HG02870 (cell line): ENCODE results near the gene PRSS56.
A peak's percentile ranks its signal among the peaks of the same experiment; 100 is the strongest.

Experiments used
- ATAC-seq: cut with Tn5 transposase; IDR thresholded peaks from one replicate; pipeline ENCODE4 v1.9.1; 2021; ENCODE audit warnings: mild to moderate bottlenecking, moderate library complexity; ENCODE audit not compliant: unreplicated experiment

Gene PRSS56

DNA sequence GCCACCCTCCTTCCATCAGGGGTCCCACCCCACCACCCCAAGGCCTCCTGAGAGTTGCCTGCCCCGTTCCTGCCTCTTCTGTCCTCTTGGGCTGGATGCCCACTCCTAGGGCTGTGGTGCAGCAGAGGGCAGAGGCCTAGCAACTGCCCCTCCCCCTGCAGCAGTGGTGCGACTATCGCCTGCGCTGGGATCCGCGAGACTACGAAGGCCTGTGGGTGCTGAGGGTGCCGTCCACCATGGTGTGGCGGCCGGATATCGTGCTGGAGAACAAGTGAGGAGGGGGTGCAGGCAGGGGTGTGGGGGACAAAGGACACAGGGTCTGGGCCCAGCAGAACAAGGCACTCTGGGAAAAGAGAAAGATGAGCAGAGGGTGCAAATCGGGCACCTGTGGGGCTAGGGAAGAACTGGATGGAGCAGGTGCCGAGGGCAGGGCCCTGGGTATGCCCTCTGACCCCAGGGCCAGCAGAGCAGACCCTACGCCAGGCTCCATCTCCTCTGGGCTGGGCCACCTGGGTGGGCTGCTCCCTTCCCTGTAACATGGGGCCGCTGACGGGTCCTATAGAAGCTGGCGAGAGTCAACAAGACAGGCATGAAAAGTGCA is 20.4 kb downstream of the PRSS56 start:
- no peak for ATAC-seq

DNA sequence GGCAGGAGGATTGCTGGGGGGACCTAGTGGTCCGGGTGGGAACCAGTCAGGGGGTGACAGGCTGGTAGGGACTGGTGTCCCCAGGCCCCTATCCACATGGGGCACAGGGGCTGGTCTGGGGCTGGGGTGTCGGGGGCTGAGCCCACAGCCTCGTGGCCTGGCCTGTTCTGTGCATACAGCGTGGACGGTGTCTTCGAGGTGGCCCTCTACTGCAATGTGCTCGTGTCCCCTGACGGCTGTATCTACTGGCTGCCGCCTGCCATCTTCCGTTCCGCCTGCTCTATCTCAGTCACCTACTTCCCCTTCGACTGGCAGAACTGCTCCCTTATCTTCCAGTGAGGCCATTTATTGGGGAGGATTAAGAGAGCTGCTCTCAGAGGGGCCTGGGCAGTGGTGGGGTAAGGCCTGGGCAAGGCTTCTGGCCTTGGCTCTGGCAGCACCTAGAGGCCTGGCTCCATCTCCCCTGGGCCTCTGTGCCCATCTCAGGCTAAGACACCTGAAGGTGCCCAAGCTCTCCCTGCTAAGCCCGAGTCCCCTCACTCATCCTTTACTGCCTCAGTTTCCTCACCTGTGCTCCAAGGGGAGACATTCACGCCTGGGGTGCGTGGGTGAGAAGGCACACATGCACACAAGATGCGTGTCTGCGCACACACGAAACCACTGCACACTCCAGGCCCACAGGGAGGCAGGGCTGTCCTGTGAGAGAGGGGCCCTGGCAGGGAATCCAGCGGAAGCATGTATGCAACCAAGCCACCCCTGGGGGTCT is 21.2 kb downstream of the PRSS56 start:
- no peak for ATAC-seq

DNA sequence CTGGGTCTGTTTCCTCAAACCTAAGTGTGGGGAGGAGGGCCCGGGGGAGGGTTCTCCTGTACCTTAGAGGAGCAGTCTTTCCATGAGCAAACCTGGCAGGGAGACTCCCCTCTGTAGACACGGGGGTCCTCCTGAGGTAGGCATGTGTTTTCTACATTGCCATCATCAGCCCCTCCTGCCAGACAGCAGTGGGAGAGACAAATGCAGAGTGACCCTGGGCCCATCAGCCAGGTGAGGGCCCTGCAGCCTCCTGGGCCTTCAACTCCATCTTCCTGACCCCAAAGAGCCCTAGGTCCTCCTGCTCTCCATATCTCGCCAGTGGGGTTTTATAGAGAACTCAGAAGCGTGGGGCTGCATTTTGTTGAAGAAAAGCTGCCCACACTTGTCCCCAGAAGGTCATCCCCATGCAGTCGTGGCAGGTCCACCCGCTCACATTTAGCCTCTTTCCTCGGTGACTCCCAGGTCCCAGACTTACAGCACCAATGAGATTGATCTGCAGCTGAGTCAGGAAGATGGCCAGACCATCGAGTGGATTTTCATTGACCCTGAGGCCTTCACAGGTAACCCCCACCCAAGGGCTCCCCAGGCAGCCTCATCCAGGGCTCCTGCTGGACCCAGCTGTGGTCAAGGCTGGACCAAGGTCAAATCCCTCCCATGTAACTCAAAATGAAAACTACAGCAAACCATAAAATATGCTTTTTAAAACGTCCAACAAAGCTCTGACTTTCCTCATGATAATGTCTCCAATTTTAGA is 21.9 kb downstream of the PRSS56 start:
- no peak for ATAC-seq

DNA sequence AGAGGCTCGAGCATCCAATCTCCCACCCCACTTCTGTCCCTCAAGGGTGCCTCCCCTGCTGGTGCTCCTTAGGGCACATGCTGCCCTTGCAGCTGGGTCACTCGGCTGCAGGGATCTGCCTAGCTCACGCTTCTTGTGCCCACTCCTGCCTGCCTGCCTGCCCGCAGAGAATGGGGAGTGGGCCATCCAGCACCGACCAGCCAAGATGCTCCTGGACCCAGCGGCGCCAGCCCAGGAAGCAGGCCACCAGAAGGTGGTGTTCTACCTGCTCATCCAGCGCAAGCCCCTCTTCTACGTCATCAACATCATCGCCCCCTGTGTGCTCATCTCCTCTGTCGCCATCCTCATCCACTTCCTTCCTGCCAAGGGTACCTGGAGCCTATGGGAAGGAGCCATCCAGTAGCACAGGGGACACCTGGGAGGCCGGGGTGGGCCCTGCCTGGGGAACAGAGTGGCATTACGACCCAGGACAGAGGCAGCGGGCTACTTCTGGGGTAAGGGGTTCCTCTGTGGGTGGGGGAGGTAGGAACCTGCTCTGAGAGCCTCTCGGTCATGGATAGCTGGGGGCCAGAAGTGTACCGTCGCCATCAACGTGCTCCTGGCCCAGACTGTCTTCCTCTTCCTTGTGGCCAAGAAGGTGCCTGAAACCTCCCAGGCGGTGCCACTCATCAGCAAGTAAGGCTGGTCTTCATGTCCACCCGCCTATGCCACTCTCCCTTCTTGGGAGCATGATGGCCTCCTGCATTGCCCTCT is 22.7 kb downstream of the PRSS56 start:
- ATAC-seq, result no peak

DNA sequence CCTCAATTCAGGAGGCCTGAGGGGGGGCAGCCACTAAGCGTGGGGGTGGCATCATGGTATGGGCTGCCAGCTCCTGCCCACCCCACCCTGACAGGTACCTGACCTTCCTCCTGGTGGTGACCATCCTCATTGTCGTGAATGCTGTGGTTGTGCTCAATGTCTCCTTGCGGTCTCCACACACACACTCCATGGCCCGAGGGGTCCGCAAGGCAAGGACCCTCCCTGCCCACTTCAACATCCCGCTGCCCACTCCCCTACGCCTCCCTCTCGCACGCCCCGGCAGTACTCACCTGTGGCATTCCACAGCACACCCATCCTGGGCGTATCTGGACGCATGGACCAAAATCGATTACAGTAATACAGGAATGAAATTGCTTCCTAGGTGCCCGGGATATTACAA is 23.3 kb downstream of the PRSS56 start:
- no peak for ATAC-seq

DNA sequence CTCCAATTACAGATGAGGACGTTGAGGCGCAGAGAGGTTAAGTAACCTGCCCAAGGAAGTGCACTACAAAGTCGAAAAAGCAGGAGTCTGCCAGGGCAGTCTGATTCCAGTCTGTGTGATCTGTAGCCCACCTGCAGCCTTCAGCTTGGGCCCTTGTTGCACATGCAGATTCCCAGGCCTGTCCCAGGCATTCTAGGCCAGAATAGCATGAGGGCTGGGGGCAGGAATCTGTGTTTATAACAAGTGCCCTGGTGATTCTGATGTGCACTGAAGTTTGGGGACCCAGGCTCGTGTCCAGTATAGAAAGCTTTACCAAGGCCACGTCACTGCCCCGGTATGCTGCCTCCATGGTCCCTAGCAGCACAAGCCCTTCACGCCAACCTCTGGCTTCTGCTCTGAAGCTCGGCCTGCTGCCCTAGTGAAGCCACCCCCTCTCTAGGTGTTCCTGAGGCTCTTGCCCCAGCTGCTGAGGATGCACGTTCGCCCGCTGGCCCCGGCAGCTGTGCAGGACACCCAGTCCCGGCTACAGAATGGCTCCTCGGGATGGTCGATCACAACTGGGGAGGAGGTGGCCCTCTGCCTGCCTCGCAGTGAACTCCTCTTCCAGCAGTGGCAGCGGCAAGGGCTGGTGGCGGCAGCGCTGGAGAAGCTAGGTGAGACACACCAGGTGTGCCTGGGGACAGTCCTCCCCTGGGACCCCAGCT is 23.9 kb downstream of the PRSS56 start:
- ATAC-seq, result no peak

DNA sequence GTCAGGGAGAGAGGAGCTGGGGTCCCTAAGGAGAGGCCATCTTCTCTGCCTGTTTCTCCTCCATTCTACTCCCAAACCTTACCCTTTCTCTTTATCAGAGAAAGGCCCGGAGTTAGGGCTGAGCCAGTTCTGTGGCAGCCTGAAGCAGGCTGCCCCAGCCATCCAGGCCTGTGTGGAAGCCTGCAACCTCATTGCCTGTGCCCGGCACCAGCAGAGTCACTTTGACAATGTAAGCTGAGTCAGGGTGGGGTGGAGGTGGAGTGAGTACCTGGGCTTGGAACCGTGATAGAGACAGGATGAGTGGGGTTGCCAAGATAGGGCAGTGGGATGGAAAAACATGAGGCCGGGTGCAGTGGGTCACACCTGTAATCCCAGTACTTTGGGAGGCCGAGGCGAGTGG is 24.5 kb downstream of the PRSS56 start:
- no peak for ATAC-seq

DNA sequence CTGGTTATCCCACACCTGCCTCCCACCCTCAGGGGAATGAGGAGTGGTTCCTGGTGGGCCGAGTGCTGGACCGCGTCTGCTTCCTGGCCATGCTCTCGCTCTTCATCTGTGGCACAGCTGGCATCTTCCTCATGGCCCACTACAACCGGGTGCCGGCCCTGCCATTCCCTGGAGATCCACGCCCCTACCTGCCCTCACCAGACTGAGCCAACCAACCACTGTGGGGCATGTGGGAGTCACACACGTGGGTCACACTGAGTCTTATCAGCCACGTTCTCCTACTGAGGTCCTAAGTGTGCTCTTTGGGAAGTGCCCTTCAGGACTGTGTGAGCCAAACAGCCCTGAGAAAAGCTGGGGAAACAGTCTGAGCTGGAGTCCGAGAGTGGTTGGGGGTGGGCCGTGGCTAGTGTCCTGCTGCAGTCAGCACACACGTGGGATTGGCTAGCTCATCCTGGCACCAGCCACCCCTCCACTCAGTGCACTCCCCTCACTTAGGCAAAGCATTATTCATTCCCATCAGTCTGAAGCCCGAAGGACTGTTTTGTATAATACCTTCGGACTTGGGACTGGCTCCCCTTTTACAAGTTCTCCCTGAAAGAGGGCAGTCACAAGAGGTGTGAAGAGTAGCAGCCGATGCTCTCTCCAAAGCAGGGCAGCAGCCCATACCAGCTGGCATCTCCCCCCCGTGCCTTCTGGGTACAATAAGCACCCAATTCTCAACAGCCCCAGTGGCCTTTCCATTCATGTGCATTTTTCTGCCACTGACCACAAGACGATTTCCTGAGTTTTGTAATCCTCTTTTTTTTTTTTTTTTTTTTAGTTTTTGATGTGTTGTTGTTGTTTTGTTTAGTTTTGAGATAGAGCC is 25.6 kb downstream of the PRSS56 start:
- no peak for ATAC-seq

DNA sequence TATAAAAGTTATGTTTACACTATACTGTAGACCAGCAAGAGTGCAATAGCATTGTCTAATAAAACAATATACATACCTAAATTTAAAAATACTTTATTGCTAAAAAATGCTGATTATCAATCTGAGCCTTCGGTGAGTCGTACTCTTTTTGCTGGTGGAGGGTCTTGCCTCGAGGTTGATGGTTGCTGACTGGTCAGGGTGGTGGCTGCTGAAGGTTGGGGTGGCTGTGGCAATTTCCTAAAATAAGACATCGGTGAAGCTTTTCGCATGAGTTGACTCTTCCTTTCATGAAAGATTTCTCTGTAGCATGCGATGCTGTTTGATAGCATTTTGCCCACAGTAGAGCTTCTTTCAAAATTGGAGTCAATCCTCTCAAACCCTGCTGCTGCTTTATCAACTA is 27.8 kb downstream of the PRSS56 start:
- no peak for ATAC-seq

DNA sequence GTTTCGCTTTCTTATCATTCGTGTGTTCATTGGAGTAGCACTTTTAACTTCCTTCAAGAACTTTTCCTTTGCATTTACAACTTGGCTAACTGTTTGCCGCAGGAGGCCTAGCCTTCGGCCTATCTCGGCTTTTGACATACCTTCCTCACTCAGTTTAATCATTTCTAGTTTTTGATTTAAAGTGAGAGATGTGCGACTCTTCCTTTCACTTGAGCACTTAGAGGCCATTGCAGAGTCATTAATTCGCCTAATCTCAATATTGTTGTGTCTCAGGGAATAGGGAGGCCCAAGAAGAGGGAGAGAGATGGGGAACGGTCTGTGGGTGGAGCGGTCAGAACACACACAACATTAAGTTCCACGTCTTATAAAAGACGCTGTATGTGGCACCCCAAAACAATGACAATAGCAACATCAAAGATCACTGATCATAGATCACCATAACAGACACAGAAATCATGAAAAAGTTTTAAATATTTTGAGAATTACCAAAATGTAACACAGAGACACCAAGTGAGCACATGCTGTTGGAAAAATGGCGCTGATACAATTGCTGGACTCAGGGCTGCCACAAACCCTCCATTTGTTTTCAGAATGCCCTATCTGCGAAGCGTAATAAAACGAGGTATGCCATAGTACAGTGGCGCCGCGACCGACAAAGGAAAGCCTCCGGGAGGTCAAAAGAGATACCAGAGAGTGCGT is 29.6 kb downstream of the PRSS56 start:
- ATAC-seq, result no peak

DNA sequence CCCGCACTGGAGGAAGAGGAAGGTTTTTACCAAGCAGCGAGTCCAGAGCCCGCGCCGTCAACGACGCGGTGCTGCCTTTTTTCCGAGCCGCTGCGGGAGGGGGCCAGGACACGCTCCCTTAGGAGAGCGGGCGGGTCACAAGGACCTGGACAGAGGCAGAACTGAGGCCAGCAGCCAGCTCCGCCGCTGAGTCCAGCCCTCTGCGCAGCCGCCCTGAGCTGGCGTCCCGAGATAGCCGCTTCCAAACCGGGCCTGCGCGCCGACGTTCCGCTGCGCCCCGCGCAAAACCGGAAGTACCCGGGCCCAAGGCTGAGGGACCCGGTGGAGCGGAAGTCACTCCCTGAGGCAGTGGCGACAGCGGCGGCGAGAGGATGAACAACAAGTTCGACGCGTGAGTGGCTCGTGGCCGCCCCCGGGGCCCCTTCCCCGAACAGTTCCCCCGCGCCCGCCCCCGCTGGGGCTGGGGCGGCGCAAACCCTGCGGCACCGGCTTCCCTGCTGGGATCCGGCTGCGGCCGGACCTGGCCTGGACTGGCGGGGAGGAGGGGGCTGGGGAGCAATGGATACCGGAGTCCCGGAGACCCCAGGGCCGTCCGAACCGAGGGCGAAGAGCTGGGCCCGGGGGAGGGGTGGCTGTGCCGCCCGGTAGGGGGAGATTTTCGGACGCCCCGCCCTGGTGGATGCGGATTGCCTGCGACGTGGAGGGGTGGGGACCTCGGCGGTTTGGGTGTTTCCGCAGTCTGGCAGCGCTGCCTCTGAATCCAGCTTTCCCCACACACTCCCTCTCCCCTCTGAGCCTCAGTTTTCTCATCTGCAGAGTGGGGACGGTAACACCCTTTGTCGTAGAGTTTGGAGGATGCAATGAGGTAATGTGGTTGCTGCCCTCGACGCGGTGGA is 30.4 kb downstream of the PRSS56 start, which contains the start of the genes EIF4E2 and TIGD1:
TSS of gene EIF4E2 (plus strand) at position 336 of the 896 bp plus-strand sequence. CDS start at position 372, 36 bp downstream.
TSS of gene TIGD1 (minus strand) at position 204 of the 896 bp plus-strand sequence. CDS start 675 bp downstream, outside the sequence.
- ATAC-seq, result peak; percentile 88

DNA sequence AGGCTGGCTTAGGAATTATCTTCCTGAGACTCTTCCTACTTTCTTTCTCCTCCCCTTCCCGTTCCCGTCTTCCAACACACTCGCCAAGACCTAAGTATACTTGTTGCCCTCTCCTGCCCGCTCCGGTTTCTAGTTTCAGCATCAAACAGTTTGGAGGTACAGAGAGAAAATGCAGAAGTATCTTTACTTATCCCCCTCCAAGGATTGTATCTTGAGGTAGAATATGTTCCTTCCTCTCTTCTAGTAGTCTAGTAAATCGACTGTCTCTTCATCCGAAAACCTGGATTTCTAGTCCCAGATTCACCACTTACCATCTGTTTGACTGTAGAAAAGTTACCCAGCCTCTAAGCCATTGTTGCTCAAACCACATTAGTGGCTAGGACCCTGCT is 31.1 kb downstream of the PRSS56 start:
- no peak for ATAC-seq

DNA sequence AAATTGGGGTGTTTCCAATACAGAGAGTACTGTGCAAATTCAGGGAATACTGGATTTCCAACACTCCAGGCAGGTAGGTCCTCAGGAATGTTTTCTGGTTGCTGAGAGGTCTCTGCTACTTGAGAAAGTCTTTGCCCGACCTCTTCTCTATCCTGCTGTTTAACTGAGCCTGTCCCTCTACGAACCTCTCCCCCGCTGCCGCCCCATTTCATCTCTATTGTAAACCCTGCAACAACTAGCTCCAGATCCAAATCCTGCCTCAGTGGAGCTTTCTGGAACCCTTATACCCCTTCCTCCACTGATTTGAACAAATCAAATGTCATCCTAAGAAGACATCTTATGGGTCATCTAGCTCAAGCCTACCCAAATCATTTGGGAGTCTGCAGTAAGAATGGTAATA is 31.6 kb downstream of the PRSS56 start:
- no peak for ATAC-seq

DNA sequence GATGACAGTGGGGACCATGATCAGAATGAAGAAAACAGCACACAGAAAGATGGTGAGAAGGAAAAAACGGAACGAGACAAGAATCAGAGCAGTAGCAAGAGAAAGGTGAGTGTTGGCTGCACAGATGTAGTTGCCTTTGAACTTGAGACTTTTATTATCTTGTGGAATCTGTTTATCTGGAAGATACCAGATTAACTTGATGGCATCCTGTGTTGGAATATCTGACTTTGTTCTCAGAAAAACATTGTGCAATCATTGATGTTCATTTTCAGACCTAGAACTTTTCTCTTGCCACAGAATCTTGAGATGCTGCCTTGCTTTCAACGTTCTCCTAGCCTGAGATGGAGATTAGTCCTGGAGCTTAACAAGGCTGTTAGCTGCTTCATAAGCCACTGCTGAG is 36.2 kb downstream of the PRSS56 start:
- no peak for ATAC-seq

DNA sequence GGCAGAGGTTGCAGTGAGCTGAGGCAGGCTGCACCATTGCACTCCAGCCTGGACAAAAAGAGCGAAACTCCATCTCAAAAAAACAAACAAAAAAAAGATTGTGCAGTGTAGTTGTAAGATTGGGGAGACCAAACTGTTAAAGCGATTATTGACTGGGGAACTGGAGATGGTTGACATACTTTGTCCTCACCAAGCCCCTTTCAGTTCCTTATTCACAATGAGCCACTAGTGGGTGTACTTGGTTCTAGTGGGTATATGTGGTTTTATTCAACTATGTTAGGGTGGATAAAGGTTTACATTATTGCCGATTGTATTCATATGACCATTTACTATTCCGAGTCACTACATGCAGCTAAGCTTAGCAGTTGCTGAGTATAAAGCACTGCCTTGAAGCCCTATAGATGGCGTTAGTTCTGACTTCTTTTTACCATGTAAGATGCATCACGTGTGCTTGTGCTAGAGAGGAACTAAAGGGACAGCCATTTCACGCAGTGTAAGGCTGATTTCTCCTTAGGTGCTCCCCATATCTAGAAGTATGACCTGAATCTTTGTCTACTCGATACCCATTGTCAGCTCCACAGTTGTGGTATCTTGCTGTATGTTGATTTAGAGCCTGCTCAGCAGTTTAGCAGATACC is 42.4 kb downstream of the PRSS56 start:
- ATAC-seq, result no peak

DNA sequence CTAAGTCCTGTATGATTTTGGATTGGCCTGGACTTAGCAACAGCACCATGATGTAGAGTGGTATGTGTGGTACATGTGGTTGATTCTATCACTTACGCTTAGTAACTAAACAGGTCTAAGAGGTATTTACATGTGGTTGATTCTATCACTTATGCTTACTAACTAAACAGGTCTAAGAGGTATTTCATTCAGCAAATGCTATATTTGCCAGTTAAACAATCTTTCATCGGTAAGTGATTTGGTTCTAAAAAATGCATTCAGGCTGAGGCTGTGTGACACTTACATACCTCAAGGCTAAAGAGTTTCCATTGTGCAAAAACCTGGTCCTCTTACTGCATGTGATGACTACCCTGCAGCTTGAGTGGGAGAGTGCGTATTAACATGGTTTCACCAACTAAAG is 43.4 kb downstream of the PRSS56 start:
- no peak for ATAC-seq

DNA sequence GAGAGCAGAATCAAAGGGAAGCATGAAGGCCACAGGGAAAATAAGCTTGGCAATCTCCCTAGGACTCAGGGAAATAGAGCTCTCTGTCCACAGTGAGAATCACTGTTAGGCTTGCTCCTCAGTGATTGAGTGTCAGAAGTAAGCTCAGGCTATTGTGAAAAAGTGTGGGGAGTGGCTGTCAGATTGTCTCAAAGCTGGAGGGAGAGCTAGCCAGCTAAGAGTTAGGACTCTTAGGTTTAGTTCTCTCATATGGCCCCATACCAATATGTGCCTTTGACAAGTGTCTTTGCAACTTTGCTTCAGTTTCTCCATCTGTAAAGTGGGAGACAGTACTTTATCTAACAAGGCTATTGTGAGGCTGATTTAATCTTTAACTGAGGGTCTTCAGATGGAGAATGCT is 47.5 kb downstream of the PRSS56 start:
- no peak for ATAC-seq
